K562 (cell line): ENCODE results near the gene ABHD5. TPM values are rescaled to one million over a fixed set of nuclear protein-coding genes. Genes with fewer than 3 reads are reported as not detected.

ENCODE experiments used
- BCLAF1 ChIP-seq, 2 experiments: fragments of 450-650 bp in 1 of 2; IDR thresholded peaks; 2 replicates each; pipeline ENCODE4 v1.6.1; 2011 to 2017; ENCODE audit warnings: low read depth in 2 of 2, antibody characterized with exemption in 1 of 2, borderline replicate concordance in 1 of 2, low read length in 1 of 2, mild to moderate bottlenecking in 1 of 2, mixed read lengths in 1 of 2; ENCODE audit not compliant: control insufficient read depth in 1 of 2
- BRD4 ChIP-seq: fragments of 200-600 bp; sonication (generic); IDR thresholded peaks from 2 replicates; pipeline ENCODE4 v1.6.1; 2017; ENCODE audit warnings: inconsistent platforms
- CLOCK ChIP-seq: fragments of 250-450 bp; sonication (Bioruptor Pico); IDR thresholded peaks from 2 replicates; pipeline ENCODE4 v1.4.0; 2020; ENCODE audit warnings: mild to moderate bottlenecking, moderate library complexity, borderline replicate concordance
- MGA ChIP-seq: fragments of 450-650 bp; IDR thresholded peaks from 2 replicates; pipeline ENCODE4 v1.6.1; 2016; ENCODE audit warnings: mild to moderate bottlenecking, moderate library complexity
- PHF21A ChIP-seq: fragments of 450-650 bp; IDR thresholded peaks from 2 replicates; pipeline ENCODE4 v1.6.1; 2017; ENCODE audit warnings: low read depth, borderline replicate concordance
- TRIM28 ChIP-seq: fragments of 450-650 bp; IDR thresholded peaks from 2 replicates; pipeline ENCODE4 v1.6.1; 2017
- USF1 ChIP-seq: sonication (generic); formaldehyde crosslinking; IDR thresholded peaks from 2 replicates; pipeline ENCODE4 v1.9.0; 2022; ENCODE audit warnings: mild to moderate bottlenecking, missing genetic modification reagents
- ZNF184 ChIP-seq: sonication (generic); formaldehyde crosslinking; IDR thresholded peaks from 2 replicates; pipeline ENCODE4 v1.5.0; 2020; ENCODE audit warnings: missing genetic modification reagents
- polyA plus RNA-seq, 8 experiments: library from polyadenylated mRNA; depleted of rRNA in 4 of 8; stranded (reverse) in 5 of 8; unstranded in 3 of 8; fragments of >200 nt; fragmentation: Nextera tagmentation in 2 of 8; fragmentation: Illumina TruSeq in 1 of 8; extraction: Ambion mirVana in 2 of 8; extraction: Trizol in 1 of 8; gene quantifications; 2 replicates each; pipeline versions ENCODE4 v1.2.1 to v1.2.3, GENCODE V29; 2011 to 2014; ENCODE audit warnings: inconsistent platforms in 1 of 8, missing spikeins in 1 of 8
- total RNA-seq, 7 experiments: library from RNA; depleted of rRNA in 6 of 7; stranded (reverse); fragments of >200 nt in 6 of 7; fragmentation: Illumina TruSeq in 2 of 7; extraction: Trizol in 2 of 7; gene quantifications; 2 replicates each; pipeline versions ENCODE4 v1.2.1 to v1.2.3, GENCODE V29; 2011 to 2021; ENCODE audit warnings: low replicate concordance in 1 of 7

The ABHD5 gene
- total and polyA plus RNA-seq, 9 of the 15 experiments (the other 6 are each of a cell fraction or from before 2014, with no cell fraction given), result 27.8 to 61.7 (median 39.9) TPM

GRCh38 chr3:43686700-43687498 is 3.8 kb upstream of the ABHD5 start (continued):
- TF ChIP-seq USF1 (peak; percentile 68; the same call in 1 of the 2 replicates), CLOCK (no peak), BCLAF1 (IDR thresholded peaks at IDR 0.05; ENCODE audit: borderline replicate concordance in 1 of 2, control insufficient read depth in 1 of 2, low read depth in 2 of 2, low read length in 1 of 2) (no peak), MGA (no peak), PHF21A (no peak), TRIM28 (no peak; the same call in 1 of the 2 replicates), BRD4 (no peak), ZNF184 (CRISPR knock-in tag) (no peak)
